Body of pancreas (tissue), 4 donors: ENCODE results near the gene RERGL.

Experiments
- CTCF ChIP-seq, 7 experiments: fragments of 450-650 bp in 4 of 7; fragments of 200-600 bp in 3 of 7; sonication (generic) in 3 of 7; IDR thresholded peaks; one replicate each; pipeline ENCODE4 v1.5.1; 2016 to 2019; ENCODE audit warnings: antibody characterized with exemption in 7 of 7
- POLR2A ChIP-seq, 3 donors: fragments of 450-650 bp; IDR thresholded peaks; one replicate each; pipeline ENCODE4 v1.6.1; 2016; ENCODE audit warnings: antibody characterized with exemption in 3 of 3, mild to moderate bottlenecking in 2 of 3

GRCh38 chr12:18068355-18068754 lies 21.6 kb downstream of the RERGL start:
- no peak for TF ChIP-seq CTCF (IDR thresholded peaks at IDR 0.05)
- TF ChIP-seq POLR2A (IDR thresholded peaks at IDR 0.05), result no peak
